ENCODE data around the gene SLC5A5.

SLC5A5 gene

GRCh38 chr19:17866312-17866963, 5.3 kb upstream of the SLC5A5 start:
- peaks cover 23% of the 10 kb centered on the region for H3K27me3 ChIP-seq (ENCODE audit: insufficient read depth, low read length)
- peaks cover 10% of the 10 kb centered on the region; the same call in 1 of the 2 replicates for H3K4me1 ChIP-seq (ENCODE audit: insufficient read depth, low read length)
- H3K36me3 ChIP-seq (ENCODE audit: insufficient read depth, low read depth, low read length), result peaks cover 41% of the 10 kb centered on the region
- no peak overlapping the region for H3K9ac ChIP-seq (ENCODE audit: low read depth, low read length)
- no peaks in the 10 kb centered on the region for H3K9me3 ChIP-seq (ENCODE audit: insufficient read depth, low read depth, low read length)
- no peak overlapping the region for H3K27ac ChIP-seq (ENCODE audit: low read length)
- no peak overlapping the region for H3K4me3 ChIP-seq (ENCODE audit: low read length)

GRCh38 chr19:17866964-17867486, 4.7 kb upstream of the SLC5A5 start:
- peaks cover 10% of the 10 kb centered on the region; the same call in 1 of the 2 replicates for H3K4me1 ChIP-seq (ENCODE audit: insufficient read depth, low read length)
- H3K4me3 ChIP-seq (ENCODE audit: low read length), result no peak overlapping the region
- H3K27me3 ChIP-seq (ENCODE audit: insufficient read depth, low read length), result peaks cover 29% of the 10 kb centered on the region
- no peak overlapping the region for H3K9ac ChIP-seq (ENCODE audit: low read depth, low read length)
- peaks cover 35% of the 10 kb centered on the region for H3K36me3 ChIP-seq (ENCODE audit: insufficient read depth, low read depth, low read length)
- no peak overlapping the region for H3K27ac ChIP-seq (ENCODE audit: low read length)
- H3K9me3 ChIP-seq (ENCODE audit: insufficient read depth, low read depth, low read length), result no peaks in the 10 kb centered on the region

GRCh38 chr19:17868669-17869068, 3.1 kb upstream of the SLC5A5 start:
- no peak overlapping the region for H3K9ac ChIP-seq (ENCODE audit: low read depth, low read length)
- H3K36me3 ChIP-seq (ENCODE audit: insufficient read depth, low read depth, low read length), result peaks cover 18% of the 10 kb centered on the region
- no peak overlapping the region for H3K4me3 ChIP-seq (ENCODE audit: low read length)
- H3K27me3 ChIP-seq (ENCODE audit: insufficient read depth, low read length), result peaks cover 44% of the 10 kb centered on the region
- H3K4me1 ChIP-seq (ENCODE audit: insufficient read depth, low read length), result peaks cover 10% of the 10 kb centered on the region; the same call in 1 of the 2 replicates
- no peak overlapping the region for H3K27ac ChIP-seq (ENCODE audit: low read length)
- no peaks in the 10 kb centered on the region for H3K9me3 ChIP-seq (ENCODE audit: insufficient read depth, low read depth, low read length)

GRCh38 chr19:17869114-17869608, 2.6 kb upstream of the SLC5A5 start:
- Histone ChIP-seq H3K9me3 (ENCODE audit: insufficient read depth, low read depth, low read length) (no peaks in the 10 kb centered on the region), H3K4me3 (ENCODE audit: low read length) (no peak overlapping the region; the same call in 1 of the 2 replicates), H3K9ac (ENCODE audit: low read depth, low read length) (no peak overlapping the region), H3K27me3 (ENCODE audit: insufficient read depth, low read length) (peaks cover 47% of the 10 kb centered on the region), H3K27ac (ENCODE audit: low read length) (no peak overlapping the region), H3K36me3 (ENCODE audit: insufficient read depth, low read depth, low read length) (peaks cover 14% of the 10 kb centered on the region), H3K4me1 (ENCODE audit: insufficient read depth, low read length) (peaks cover 10% of the 10 kb centered on the region; the same call in 1 of the 2 replicates)

- peaks cover 10% of the 10 kb centered on the region; the same call in 1 of the 2 replicates for H3K4me1 ChIP-seq (ENCODE audit: insufficient read depth, low read length)
- H3K36me3 ChIP-seq (ENCODE audit: insufficient read depth, low read depth, low read length), result no peaks in the 10 kb centered on the region
- no peaks in the 10 kb centered on the region for H3K9me3 ChIP-seq (ENCODE audit: insufficient read depth, low read depth, low read length)
- H3K9ac ChIP-seq (ENCODE audit: low read depth, low read length), result no peak overlapping the region
- H3K27me3 ChIP-seq (ENCODE audit: insufficient read depth, low read length), result peaks cover 47% of the 10 kb centered on the region
- H3K27ac ChIP-seq (ENCODE audit: low read length), result no peak overlapping the region
- no peak overlapping the region for H3K4me3 ChIP-seq (ENCODE audit: low read length)
Observed at GRCh38 chr19:17871032-17871877, 490 bp upstream of the SLC5A5 start.

GRCh38 chr19:17872251-17873001, 681 bp downstream of the SLC5A5 start:
- H3K36me3 ChIP-seq (ENCODE audit: insufficient read depth, low read depth, low read length), result no peaks in the 10 kb centered on the region
- no peak overlapping the region for H3K27ac ChIP-seq (ENCODE audit: low read length)
- peaks cover 47% of the 10 kb centered on the region for H3K27me3 ChIP-seq (ENCODE audit: insufficient read depth, low read length)
- H3K4me1 ChIP-seq (ENCODE audit: insufficient read depth, low read length), result peaks cover 10% of the 10 kb centered on the region; the same call in 1 of the 2 replicates
- no peaks in the 10 kb centered on the region for H3K9me3 ChIP-seq (ENCODE audit: insufficient read depth, low read depth, low read length)
- H3K9ac ChIP-seq (ENCODE audit: low read depth, low read length), result no peak overlapping the region
- H3K4me3 ChIP-seq (ENCODE audit: low read length), result no peak overlapping the region

GRCh38 chr19:17873786-17874757, 2.3 kb downstream of the SLC5A5 start:
- Histone ChIP-seq H3K27me3 (ENCODE audit: insufficient read depth, low read length) (peaks cover 44% of the 10 kb centered on the region), H3K36me3 (ENCODE audit: insufficient read depth, low read depth, low read length) (no peaks in the 10 kb centered on the region), H3K4me1 (ENCODE audit: insufficient read depth, low read length) (peaks cover 1% of the 10 kb centered on the region; the same call in 1 of the 2 replicates), H3K27ac (ENCODE audit: low read length) (no peak overlapping the region), H3K9me3 (ENCODE audit: insufficient read depth, low read depth, low read length) (no peaks in the 10 kb centered on the region), H3K9ac (ENCODE audit: low read depth, low read length) (peak overlapping the region; percentile 45; the same call in 1 of the 2 replicates), H3K4me3 (ENCODE audit: low read length) (peak overlapping the region; percentile 75)

- H3K4me3 ChIP-seq (ENCODE audit: low read length), result peak overlapping the region; percentile 69; the same call in 1 of the 2 replicates
- no peaks in the 10 kb centered on the region for H3K9me3 ChIP-seq (ENCODE audit: insufficient read depth, low read depth, low read length)
- H3K4me1 ChIP-seq (ENCODE audit: insufficient read depth, low read length), result no peaks in the 10 kb centered on the region
- no peak overlapping the region for H3K9ac ChIP-seq (ENCODE audit: low read depth, low read length)
- no peaks in the 10 kb centered on the region for H3K36me3 ChIP-seq (ENCODE audit: insufficient read depth, low read depth, low read length)
- H3K27me3 ChIP-seq (ENCODE audit: insufficient read depth, low read length), result peaks cover 40% of the 10 kb centered on the region
- no peak overlapping the region for H3K27ac ChIP-seq (ENCODE audit: low read length)
Observed at GRCh38 chr19:17874758-17875135, 3.0 kb downstream of the SLC5A5 start.

GRCh38 chr19:17877696-17878095, 6.0 kb downstream of the SLC5A5 start:
- no peak overlapping the region for H3K4me3 ChIP-seq (ENCODE audit: low read length)
- H3K27me3 ChIP-seq (ENCODE audit: insufficient read depth, low read length), result peaks cover 12% of the 10 kb centered on the region
- H3K36me3 ChIP-seq (ENCODE audit: insufficient read depth, low read depth, low read length), result no peaks in the 10 kb centered on the region
- H3K27ac ChIP-seq (ENCODE audit: low read length), result no peak overlapping the region
- H3K9me3 ChIP-seq (ENCODE audit: insufficient read depth, low read depth, low read length), result no peaks in the 10 kb centered on the region
- no peaks in the 10 kb centered on the region for H3K4me1 ChIP-seq (ENCODE audit: insufficient read depth, low read length)
- H3K9ac ChIP-seq (ENCODE audit: low read depth, low read length), result no peak overlapping the region

- Histone ChIP-seq H3K27ac (ENCODE audit: low read length) (no peak overlapping the region), H3K27me3 (ENCODE audit: insufficient read depth, low read length) (no peaks in the 10 kb centered on the region), H3K36me3 (ENCODE audit: insufficient read depth, low read depth, low read length) (no peaks in the 10 kb centered on the region), H3K9ac (ENCODE audit: low read depth, low read length) (no peak overlapping the region), H3K4me1 (ENCODE audit: insufficient read depth, low read length) (no peaks in the 10 kb centered on the region), H3K4me3 (ENCODE audit: low read length) (no peak overlapping the region), H3K9me3 (ENCODE audit: insufficient read depth, low read depth, low read length) (no peaks in the 10 kb centered on the region)
Observed at GRCh38 chr19:17879466-17879865, 7.7 kb downstream of the SLC5A5 start.
